M059J (cell line): ENCODE results near the gene TMEM163. TPM values are rescaled to one million over a fixed set of nuclear protein-coding genes. Genes with fewer than 3 reads are reported as not detected.

Experiments used
- DNase-seq: peaks from one replicate; pipeline ENCODE4 v3.0.0-alpha.2; 2012; ENCODE audit warnings: low read depth
- total RNA-seq: library from RNA; depleted of rRNA; stranded (reverse); fragments of >200 nt; shearing (Covaris generic); gene quantifications from 2 replicates; pipeline ENCODE4 v1.2.3, GENCODE V29; 2014

TMEM163 gene
- total RNA-seq, 1 experiment from 2014 or later: not detected

GRCh38 chr2:134436706-134437105 lies 282.1 kb downstream of the TMEM163 start:
- DNase-seq: no peak

GRCh38 chr2:134435936-134436335 lies 282.9 kb downstream of the TMEM163 start:
- DNase-seq: no peak

GRCh38 chr2:134435505-134435904 lies 283.3 kb downstream of the TMEM163 start:
- no peak for DNase-seq

GRCh38 chr2:134433979-134434378 lies 284.8 kb downstream of the TMEM163 start:
- no peak for DNase-seq

GRCh38 chr2:134433469-134433868 lies 285.3 kb downstream of the TMEM163 start:
- no peak for DNase-seq

- DNase-seq: no peak
These were observed 286.3 kb downstream of the TMEM163 start for GRCh38 chr2:134432435-134432883.

GRCh38 chr2:134431838-134432434 lies 286.9 kb downstream of the TMEM163 start:
- peak; percentile 42 for DNase-seq

- no peak for DNase-seq
These were observed 288.9 kb downstream of the TMEM163 start for GRCh38 chr2:134429886-134430285.

GRCh38 chr2:134426721-134427120 lies 292.1 kb downstream of the TMEM163 start:
- no peak for DNase-seq

GRCh38 chr2:134425724-134426496 lies 292.9 kb downstream of the TMEM163 start:
- DNase-seq: no peak

- DNase-seq: no peak
These were observed 297.1 kb downstream of the TMEM163 start for GRCh38 chr2:134421556-134422328.

- DNase-seq: no peak
These were observed 297.9 kb downstream of the TMEM163 start for GRCh38 chr2:134420920-134421319.

GRCh38 chr2:134420259-134420658 lies 298.5 kb downstream of the TMEM163 start:
- DNase-seq: no peak

GRCh38 chr2:134417968-134418582 lies 300.7 kb downstream of the TMEM163 start:
- DNase-seq: no peak

GRCh38 chr2:134416637-134417036 lies 302.2 kb downstream of the TMEM163 start:
- no peak for DNase-seq

GRCh38 chr2:134416018-134416417 lies 302.8 kb downstream of the TMEM163 start:
- DNase-seq: no peak

GRCh38 chr2:134413912-134414311 lies 304.9 kb downstream of the TMEM163 start:
- DNase-seq: no peak

GRCh38 chr2:134413430-134413829 lies 305.4 kb downstream of the TMEM163 start:
- peak; percentile 54 for DNase-seq

GRCh38 chr2:134412639-134412999 lies 306.2 kb downstream of the TMEM163 start:
- no peak for DNase-seq

- peak; percentile 75 for DNase-seq
These were observed 306.8 kb downstream of the TMEM163 start for GRCh38 chr2:134411828-134412638.

GRCh38 chr2:134411279-134411827 lies 307.4 kb downstream of the TMEM163 start:
- DNase-seq: no peak
